HepG2 (cell line): ENCODE data around the gene ZFAND6. TPM values are rescaled to one million over a fixed set of nuclear protein-coding genes. Genes with fewer than 3 reads are reported as not detected.
A peak's percentile ranks its signal among the peaks of the same experiment; 100 is the strongest.

ENCODE experiments used
- GPN1 ChIP-seq: sonication (generic); formaldehyde crosslinking; IDR thresholded peaks from 2 replicates; pipeline ENCODE4 v1.5.1; 2020; ENCODE audit warnings: missing genetic modification reagents, borderline replicate concordance
- KDM5A ChIP-seq: fragments of 200-600 bp; sonication (generic); IDR thresholded peaks from 2 replicates; pipeline ENCODE4 v1.7.0; 2018; ENCODE audit warnings: antibody characterized with exemption, mild to moderate bottlenecking, low read length, borderline replicate concordance
- NFE2 ChIP-seq: sonication (generic); formaldehyde crosslinking; IDR thresholded peaks from 2 replicates; pipeline ENCODE4 v1.4.0; 2020; ENCODE audit warnings: missing genetic modification reagents
- RARA ChIP-seq: IDR thresholded peaks from 2 replicates; pipeline ENCODE4 v1.6.1; 2016; ENCODE audit warnings: missing genetic modification reagents, missing compliant biosample characterization
- RBM39 ChIP-seq: fragments of 200-400 bp; formaldehyde crosslinking; IDR thresholded peaks from one replicate; pipeline ENCODE4 v1.6.1; 2018; ENCODE audit warnings: antibody characterized with exemption, mild to moderate bottlenecking, low read depth, low read length; ENCODE audit not compliant: poor library complexity, severe bottlenecking
- SNAPC2 ChIP-seq: sonication (generic); formaldehyde crosslinking; IDR thresholded peaks from 2 replicates; pipeline ENCODE4 v1.8.1; 2022; ENCODE audit warnings: mild to moderate bottlenecking, missing genetic modification reagents
- TSC22D2 ChIP-seq: sonication (generic); formaldehyde crosslinking; IDR thresholded peaks from 2 replicates; pipeline ENCODE4 v1.5.1; 2020; ENCODE audit warnings: missing genetic modification reagents, mild to moderate bottlenecking, borderline replicate concordance
- U2AF2 ChIP-seq: fragments of 200-400 bp; formaldehyde crosslinking; IDR thresholded peaks from 2 replicates; pipeline ENCODE4 v1.6.1; 2017; ENCODE audit warnings: low read depth, mild to moderate bottlenecking, low read length
- ZFP36L2 ChIP-seq: sonication (generic); formaldehyde crosslinking; IDR thresholded peaks from 2 replicates; pipeline ENCODE4 v1.4.0; 2020; ENCODE audit warnings: missing genetic modification reagents
- ZNF101 ChIP-seq: sonication (generic); formaldehyde crosslinking; IDR thresholded peaks from 2 replicates; pipeline ENCODE4 v1.4.0; 2020; ENCODE audit warnings: mild to moderate bottlenecking, low read depth, missing genetic modification reagents, borderline replicate concordance
- ZNF367 ChIP-seq: sonication (generic); formaldehyde crosslinking; IDR thresholded peaks from 2 replicates; pipeline ENCODE4 v1.4.0; 2020; ENCODE audit warnings: missing genetic modification reagents, borderline replicate concordance
- ZNF510 ChIP-seq: sonication (generic); formaldehyde crosslinking; IDR thresholded peaks from 2 replicates; pipeline ENCODE4 v1.4.0; 2020; ENCODE audit warnings: low read depth, mild to moderate bottlenecking, missing genetic modification reagents
- polyA plus RNA-seq, 8 experiments: library from polyadenylated mRNA; depleted of rRNA in 3 of 8; stranded (reverse) in 7 of 8; unstranded in 1 of 8; fragments of >200 nt; fragmentation: Illumina TruSeq in 4 of 8; extraction: Trizol in 4 of 8; gene quantifications; 2 replicates each; pipeline versions ENCODE4 v1.2.1 to v1.2.3, GENCODE V29; 2011 to 2016; ENCODE audit warnings: low read depth in 4 of 8, missing spikeins in 1 of 8, mixed read lengths in 1 of 8; ENCODE audit not compliant: insufficient read depth in 1 of 8
- total RNA-seq, 5 experiments: library from RNA; depleted of rRNA; stranded (reverse); fragments of >200 nt; fragmentation: Illumina TruSeq; extraction: Trizol; gene quantifications; 2 replicates each; pipeline ENCODE4 v1.2.3, GENCODE V29; 2016; ENCODE audit warnings: low read depth in 1 of 5
- TF ChIP-seq, protein P1 (sequence below): conservative IDR thresholded peaks from 2 replicates; pipeline ENCODE4 v1.6.1; 2018; ENCODE audit warnings: missing genetic modification reagents
- TF ChIP-seq, protein P2 (sequence below): sonication (generic); formaldehyde crosslinking; IDR thresholded peaks from 2 replicates; pipeline ENCODE4 v1.4.0; 2020; ENCODE audit warnings: mild to moderate bottlenecking, missing genetic modification reagents
- TF ChIP-seq, protein P3 (sequence below): sonication (generic); formaldehyde crosslinking; IDR thresholded peaks from 2 replicates; pipeline ENCODE4 v1.4.0; 2020; ENCODE audit warnings: missing genetic modification reagents, borderline replicate concordance
- TF ChIP-seq, protein P4 (sequence below): IDR thresholded peaks from 2 replicates; pipeline ENCODE4 v1.6.1; 2012; ENCODE audit warnings: low read depth, low read length, improper control_type of control experiment
- TF ChIP-seq, protein P5 (sequence below): sonication (generic); formaldehyde crosslinking; IDR thresholded peaks from 2 replicates; pipeline ENCODE4 v1.4.0; 2020; ENCODE audit warnings: mild to moderate bottlenecking, missing genetic modification reagents

The ZFAND6 gene
- total and polyA plus RNA-seq, 2 of the 13 experiments (the other 11 are each of a cell fraction or from before 2014, with no cell fraction given), result 84.2 to 115 TPM

DNA sequence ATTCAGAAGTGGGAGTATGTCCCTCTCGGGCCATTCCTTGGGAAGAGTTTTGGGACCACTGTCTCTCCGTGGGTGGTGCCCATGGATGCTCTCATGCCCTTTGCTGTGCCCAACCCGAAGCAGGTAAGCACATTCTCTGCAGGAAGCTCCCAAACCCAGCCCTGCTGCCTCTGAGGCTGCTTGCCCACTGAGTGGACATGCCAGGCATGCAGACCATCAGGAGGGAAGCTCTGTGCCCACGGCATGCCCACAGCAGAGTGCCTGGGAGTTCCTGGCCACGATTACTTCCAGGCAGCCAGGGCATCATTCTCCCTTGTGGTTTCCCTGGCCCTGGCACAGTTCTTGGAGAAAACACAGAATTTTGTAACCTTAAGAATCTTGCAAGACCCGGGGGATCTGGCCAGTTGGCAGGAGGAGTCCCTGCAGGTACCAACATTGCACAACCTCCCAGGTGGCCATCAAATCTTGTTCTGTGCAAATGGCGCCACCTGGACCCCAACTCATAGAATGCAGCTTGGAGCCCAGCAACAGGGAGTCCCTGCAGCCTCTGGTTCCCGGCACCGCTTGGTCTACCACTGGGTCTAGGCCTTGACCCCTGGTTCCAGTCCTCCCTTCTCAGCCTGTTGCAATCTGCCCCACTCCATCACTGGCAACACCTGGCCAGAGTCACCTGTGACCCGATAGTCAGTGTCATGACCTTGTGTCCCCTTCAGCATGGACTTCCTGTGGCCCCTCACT lies 113.7 kb downstream of the ZFAND6 start (continued):
- TF ChIP-seq, protein P1, sequence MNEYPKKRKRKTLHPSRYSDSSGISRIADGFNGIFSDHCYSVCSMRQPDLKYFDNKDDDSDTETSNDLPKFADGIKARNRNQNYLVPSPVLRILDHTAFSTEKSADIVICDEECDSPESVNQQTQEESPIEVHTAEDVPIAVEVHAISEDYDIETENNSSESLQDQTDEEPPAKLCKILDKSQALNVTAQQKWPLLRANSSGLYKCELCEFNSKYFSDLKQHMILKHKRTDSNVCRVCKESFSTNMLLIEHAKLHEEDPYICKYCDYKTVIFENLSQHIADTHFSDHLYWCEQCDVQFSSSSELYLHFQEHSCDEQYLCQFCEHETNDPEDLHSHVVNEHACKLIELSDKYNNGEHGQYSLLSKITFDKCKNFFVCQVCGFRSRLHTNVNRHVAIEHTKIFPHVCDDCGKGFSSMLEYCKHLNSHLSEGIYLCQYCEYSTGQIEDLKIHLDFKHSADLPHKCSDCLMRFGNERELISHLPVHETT (CRISPR knock-in tag), result no peak
- TF ChIP-seq, protein P2, sequence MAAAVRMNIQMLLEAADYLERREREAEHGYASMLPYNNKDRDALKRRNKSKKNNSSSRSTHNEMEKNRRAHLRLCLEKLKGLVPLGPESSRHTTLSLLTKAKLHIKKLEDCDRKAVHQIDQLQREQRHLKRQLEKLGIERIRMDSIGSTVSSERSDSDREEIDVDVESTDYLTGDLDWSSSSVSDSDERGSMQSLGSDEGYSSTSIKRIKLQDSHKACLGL (CRISPR knock-in tag), result peak; percentile 48; the same call in 1 of the 2 replicates
- TF ChIP-seq, protein P3, sequence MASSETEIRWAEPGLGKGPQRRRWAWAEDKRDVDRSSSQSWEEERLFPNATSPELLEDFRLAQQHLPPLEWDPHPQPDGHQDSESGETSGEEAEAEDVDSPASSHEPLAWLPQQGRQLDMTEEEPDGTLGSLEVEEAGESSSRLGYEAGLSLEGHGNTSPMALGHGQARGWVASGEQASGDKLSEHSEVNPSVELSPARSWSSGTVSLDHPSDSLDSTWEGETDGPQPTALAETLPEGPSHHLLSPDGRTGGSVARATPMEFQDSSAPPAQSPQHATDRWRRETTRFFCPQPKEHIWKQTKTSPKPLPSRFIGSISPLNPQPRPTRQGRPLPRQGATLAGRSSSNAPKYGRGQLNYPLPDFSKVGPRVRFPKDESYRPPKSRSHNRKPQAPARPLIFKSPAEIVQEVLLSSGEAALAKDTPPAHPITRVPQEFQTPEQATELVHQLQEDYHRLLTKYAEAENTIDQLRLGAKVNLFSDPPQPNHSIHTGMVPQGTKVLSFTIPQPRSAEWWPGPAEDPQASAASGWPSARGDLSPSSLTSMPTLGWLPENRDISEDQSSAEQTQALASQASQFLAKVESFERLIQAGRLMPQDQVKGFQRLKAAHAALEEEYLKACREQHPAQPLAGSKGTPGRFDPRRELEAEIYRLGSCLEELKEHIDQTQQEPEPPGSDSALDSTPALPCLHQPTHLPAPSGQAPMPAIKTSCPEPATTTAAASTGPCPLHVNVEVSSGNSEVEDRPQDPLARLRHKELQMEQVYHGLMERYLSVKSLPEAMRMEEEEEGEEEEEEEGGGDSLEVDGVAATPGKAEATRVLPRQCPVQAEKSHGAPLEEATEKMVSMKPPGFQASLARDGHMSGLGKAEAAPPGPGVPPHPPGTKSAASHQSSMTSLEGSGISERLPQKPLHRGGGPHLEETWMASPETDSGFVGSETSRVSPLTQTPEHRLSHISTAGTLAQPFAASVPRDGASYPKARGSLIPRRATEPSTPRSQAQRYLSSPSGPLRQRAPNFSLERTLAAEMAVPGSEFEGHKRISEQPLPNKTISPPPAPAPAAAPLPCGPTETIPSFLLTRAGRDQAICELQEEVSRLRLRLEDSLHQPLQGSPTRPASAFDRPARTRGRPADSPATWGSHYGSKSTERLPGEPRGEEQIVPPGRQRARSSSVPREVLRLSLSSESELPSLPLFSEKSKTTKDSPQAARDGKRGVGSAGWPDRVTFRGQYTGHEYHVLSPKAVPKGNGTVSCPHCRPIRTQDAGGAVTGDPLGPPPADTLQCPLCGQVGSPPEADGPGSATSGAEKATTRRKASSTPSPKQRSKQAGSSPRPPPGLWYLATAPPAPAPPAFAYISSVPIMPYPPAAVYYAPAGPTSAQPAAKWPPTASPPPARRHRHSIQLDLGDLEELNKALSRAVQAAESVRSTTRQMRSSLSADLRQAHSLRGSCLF (CRISPR knock-in tag), result no peak
- TF ChIP-seq ZNF367, result no peak
- TF ChIP-seq GPN1 (CRISPR knock-in tag), result no peak
- no peak for TF ChIP-seq RBM39
- no peak for TF ChIP-seq RARA
- no peak for TF ChIP-seq NFE2 (CRISPR knock-in tag)
- TF ChIP-seq U2AF2, result no peak
- no peak for TF ChIP-seq TSC22D2 (CRISPR knock-in tag)
- TF ChIP-seq KDM5A, result no peak
- TF ChIP-seq ZFP36L2 (CRISPR knock-in tag), result no peak
- TF ChIP-seq ZNF510 (CRISPR knock-in tag), result no peak
- no peak for TF ChIP-seq SNAPC2
- TF ChIP-seq, protein P4, sequence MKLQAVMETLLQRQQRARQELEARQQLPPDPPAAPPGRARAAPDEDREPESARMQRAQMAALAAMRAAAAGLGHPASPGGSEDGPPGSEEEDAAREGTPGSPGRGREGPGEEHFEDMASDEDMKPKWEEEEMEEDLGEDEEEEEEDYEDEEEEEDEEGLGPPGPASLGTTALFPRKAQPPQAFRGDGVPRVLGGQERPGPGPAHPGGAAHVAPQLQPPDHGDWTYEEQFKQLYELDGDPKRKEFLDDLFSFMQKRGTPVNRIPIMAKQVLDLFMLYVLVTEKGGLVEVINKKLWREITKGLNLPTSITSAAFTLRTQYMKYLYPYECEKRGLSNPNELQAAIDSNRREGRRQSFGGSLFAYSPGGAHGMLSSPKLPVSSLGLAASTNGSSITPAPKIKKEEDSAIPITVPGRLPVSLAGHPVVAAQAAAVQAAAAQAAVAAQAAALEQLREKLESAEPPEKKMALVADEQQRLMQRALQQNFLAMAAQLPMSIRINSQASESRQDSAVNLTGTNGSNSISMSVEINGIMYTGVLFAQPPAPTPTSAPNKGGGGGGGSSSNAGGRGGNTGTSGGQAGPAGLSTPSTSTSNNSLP, result no peak
- TF ChIP-seq ZNF101 (CRISPR knock-in tag), result no peak
- TF ChIP-seq, protein P5, sequence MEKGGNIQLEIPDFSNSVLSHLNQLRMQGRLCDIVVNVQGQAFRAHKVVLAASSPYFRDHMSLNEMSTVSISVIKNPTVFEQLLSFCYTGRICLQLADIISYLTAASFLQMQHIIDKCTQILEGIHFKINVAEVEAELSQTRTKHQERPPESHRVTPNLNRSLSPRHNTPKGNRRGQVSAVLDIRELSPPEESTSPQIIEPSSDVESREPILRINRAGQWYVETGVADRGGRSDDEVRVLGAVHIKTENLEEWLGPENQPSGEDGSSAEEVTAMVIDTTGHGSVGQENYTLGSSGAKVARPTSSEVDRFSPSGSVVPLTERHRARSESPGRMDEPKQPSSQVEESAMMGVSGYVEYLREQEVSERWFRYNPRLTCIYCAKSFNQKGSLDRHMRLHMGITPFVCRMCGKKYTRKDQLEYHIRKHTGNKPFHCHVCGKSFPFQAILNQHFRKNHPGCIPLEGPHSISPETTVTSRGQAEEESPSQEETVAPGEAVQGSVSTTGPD (CRISPR knock-in tag), result no peak
